ENCODE measurements around the gene HECTD2. TPM values are rescaled to one million over a fixed set of nuclear protein-coding genes. Genes with fewer than 3 reads are reported as not detected.

HECTD2 gene
- total and polyA plus RNA-seq, 2 of the 8 experiments (the other 6 are each of a cell fraction or from before 2014, with no cell fraction given) = 5.7 to 11.9 TPM

DNA sequence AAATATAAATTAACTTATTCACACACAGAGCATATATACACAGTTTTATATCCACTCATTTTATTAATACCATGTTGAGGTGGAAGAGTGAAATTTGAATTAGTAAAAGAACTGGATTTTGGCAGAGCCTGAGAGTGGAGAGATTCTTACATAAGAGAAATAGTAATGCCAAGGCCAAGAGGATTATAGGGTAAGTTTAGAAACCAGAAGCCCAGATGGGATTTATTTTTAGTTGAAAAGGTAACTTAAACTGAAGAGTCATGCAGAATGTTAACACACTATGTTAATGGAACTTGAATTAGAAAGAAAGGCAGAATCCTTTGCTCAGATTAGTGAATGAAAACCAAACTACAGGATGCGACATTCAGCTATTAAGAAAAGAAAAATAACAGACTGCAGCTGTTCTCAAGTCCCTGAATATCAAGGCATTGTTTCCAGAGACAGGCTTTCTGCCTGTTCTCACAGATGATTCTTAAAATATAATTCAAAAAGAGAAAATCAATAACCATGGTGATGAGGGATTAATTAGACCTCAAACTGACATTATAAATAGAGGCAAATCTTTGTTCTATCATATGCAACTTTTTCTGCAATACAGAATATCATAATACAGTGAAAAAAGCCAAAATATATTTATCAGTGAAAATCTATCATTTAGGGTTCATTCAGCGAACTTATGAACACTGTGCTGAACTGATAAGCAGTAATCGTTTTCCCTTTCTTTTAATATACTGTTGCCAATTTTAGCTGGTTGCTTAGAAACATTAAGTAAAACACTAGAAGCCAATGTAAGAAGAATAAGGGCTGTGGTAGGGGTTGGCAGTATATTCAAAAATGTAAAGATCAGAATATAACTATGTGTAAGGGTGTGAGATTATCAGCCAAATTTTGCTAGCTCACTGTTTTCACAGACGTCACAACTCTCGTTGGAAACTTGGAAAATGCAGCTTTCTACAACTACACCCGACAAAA, 34.4 kb downstream of the HECTD2 start:
- ChIA-PET CTCF (ENCODE audit: partially characterized antibody) (interaction anchor here (1.2 kb wide), 1 partner anchor 30 kb away, joined by 3 read pairs; no protein-coding TSS in a partner anchor), POLR2A (ENCODE audit: partially characterized antibody) (interaction anchor here (0.7 kb wide), 1 partner anchor 9 kb away, joined by 3 read pairs; no protein-coding TSS in a partner anchor)
- Histone ChIP-seq H3K27me3 (replicated peaks in 1 of 4; ENCODE audit: control insufficient read depth in 3 of 4, extremely low read depth in 1 of 4, insufficient read depth in 3 of 4, low read length in 3 of 4) (no peaks in the 10 kb centered on the region), H3K18ac (ENCODE audit: extremely low read depth, low read length) (no peak overlapping the region), H3K23ac (ENCODE audit: insufficient read length) (no peak overlapping the region), H4K91ac (replicated peaks; ENCODE audit: insufficient read length, low read length) (no peak overlapping the region), H3K4me3 (ENCODE audit: extremely low read depth in 1 of 4, insufficient read depth in 2 of 4, low read depth in 3 of 4, low read length in 4 of 4) (no peak overlapping the region), H2BK20ac (ENCODE audit: low read length) (no peak overlapping the region), H2AFZ (ENCODE audit: low read length) (no peak overlapping the region), H3K56ac (replicated peaks; ENCODE audit: insufficient read length, low read depth, low read length) (no peak overlapping the region), H3K79me2 (ENCODE audit: control insufficient read depth in 1 of 2, insufficient read depth in 2 of 2, low read length in 2 of 2) (no peaks in the 10 kb centered on the region), H3K23me2 (ENCODE audit: low read depth, low read length) (no peaks in the 10 kb centered on the region), H2AK5ac (ENCODE audit: low read depth, low read length) (no peak overlapping the region), H3K9ac (replicated peaks in 1 of 4; ENCODE audit: extremely low read depth in 1 of 4, low read depth in 3 of 4, low read length in 3 of 4) (no peak overlapping the region), H3K79me1 (ENCODE audit: low read depth, low read length) (no peaks in the 10 kb centered on the region), H2BK120ac (replicated peaks; ENCODE audit: low read depth, low read length) (no peak overlapping the region), H3K36me3 (ENCODE audit: control insufficient read depth in 2 of 4, insufficient read depth in 4 of 4, low read length in 3 of 4) (no peaks in the 10 kb centered on the region; a peak in 1 of 8 replicates), H4K20me1 (replicated peaks in 1 of 2; ENCODE audit: control insufficient read depth in 1 of 2, insufficient read depth in 2 of 2, low read length in 2 of 2) (no peaks in the 10 kb centered on the region), H3K27ac (ENCODE audit: low read depth, low read length) (no peak overlapping the region), H3K4me1 (replicated peaks in 1 of 4; ENCODE audit: control insufficient read depth in 3 of 4, insufficient read depth in 4 of 4, low read length in 3 of 4) (peaks cover 0 to 2% (median 0%) of the 10 kb centered on the region in 4 experiments; a peak in 1 of 7 replicates), H3K9me3 (ENCODE audit: insufficient read depth in 2 of 2, low read depth in 1 of 2, low read length in 1 of 2) (no peaks in the 10 kb centered on the region), H4K5ac (ENCODE audit: insufficient read length, low read depth, low read length) (no peak overlapping the region), H2BK12ac (ENCODE audit: low read depth, low read length) (no peak overlapping the region), H2BK15ac (ENCODE audit: low read length) (no peak overlapping the region), H3K4ac (replicated peaks; ENCODE audit: insufficient read length, low read depth, low read length) (no peak overlapping the region), H4K8ac (ENCODE audit: extremely low read depth, insufficient read depth, low read length) (no peak overlapping the region), H3K4me2 (ENCODE audit: insufficient read depth in 1 of 2, low read depth in 2 of 2, low read length in 2 of 2) (no peak overlapping the region), H3K14ac (ENCODE audit: insufficient read length) (no peak overlapping the region), H2BK5ac (ENCODE audit: low read depth, low read length) (no peak overlapping the region)
- WGBS, 2 experiments (ENCODE audit: extremely low coverage in 1 of 2, insufficient coverage in 1 of 2, insufficient read length in 1 of 2, insufficient replicate concordance in 2 of 2, low coverage in 1 of 2, low lambda C conversion rate in 2 of 2, missing lambda C conversion rate in 1 of 2) = 82% methylated on average over 6 of the region's 6 CpGs; no CpG with 5 or more reads in 1 of the 2 experiments
- FAIRE-seq (no peak), DNase-seq (ENCODE audit: low read depth in 1 of 2, low spot score in 2 of 2) (no peak)
- TF ChIP-seq RXRA (IDR thresholded peaks at IDR 0.05; ENCODE audit: insufficient read depth, low read depth, low read length) (no peak), NANOG (IDR thresholded peaks at IDR 0.05; ENCODE audit: insufficient read depth, low read depth, low read length, poor library complexity, severe bottlenecking) (no peak), SP4 (IDR thresholded peaks at IDR 0.05; ENCODE audit: low read length) (no peak), RNF2 (IDR thresholded peaks at IDR 0.05; ENCODE audit: borderline replicate concordance, low read depth, low read length, missing control alignments, poor library complexity, severe bottlenecking) (no peak), EGR1 (IDR thresholded peaks at IDR 0.05; ENCODE audit: borderline replicate concordance, low read depth, low read length) (no peak), SUZ12 (IDR thresholded peaks at IDR 0.05; ENCODE audit: low read length) (no peak), CBX5 (IDR thresholded peaks at IDR 0.05; ENCODE audit: low read depth, low read length) (no peak), BRCA1 (IDR thresholded peaks at IDR 0.05; ENCODE audit: low read depth, low read length) (no peak), YY1 (IDR thresholded peaks at IDR 0.05; ENCODE audit: low read depth, low read length) (no peak), FOSL1 (IDR thresholded peaks at IDR 0.05; ENCODE audit: insufficient read depth, low read depth, low read length) (no peak)

Data from H1 (cell line).